Heart left ventricle (tissue), 16 donors: ENCODE results near the gene GPR27. TPM values are rescaled to one million over a fixed set of nuclear protein-coding genes. Genes with fewer than 3 reads are reported as not detected.

ENCODE experiments used
- ATAC-seq, 4 donors: fragments of 200-7000 bp; cut with Tn5 transposase; one replicate each; pipeline ENCODE4 v1.9.1; 2020 to 2022; ENCODE audit warnings: moderate library complexity in 4 of 4, mild to moderate bottlenecking in 3 of 4, moderate number of reproducible peaks in 1 of 4
- DNase-seq, 5 donors: peaks; one replicate each; pipeline ENCODE4 v3.0.0-alpha.2; 2020
- H3K27ac ChIP-seq, 12 donors: fragments of 200-600 bp; sonication (generic) in 4 of 12; one replicate each; pipeline versions ENCODE4 v1.5.0 to v1.8.0; 2016 to 2022; ENCODE audit warnings: mild to moderate bottlenecking in 2 of 12
- H3K27me3 ChIP-seq, 9 donors: fragments of 200-600 bp; sonication (generic) in 2 of 9; one replicate each; pipeline versions ENCODE4 v1.5.1 to v1.8.0; 2016 to 2022; ENCODE audit warnings: mild to moderate bottlenecking in 3 of 9
- H3K36me3 ChIP-seq, 9 donors: fragments of 200-600 bp; sonication (generic) in 2 of 9; one replicate each; pipeline versions ENCODE4 v1.5.0 to v1.8.0; 2018 to 2022; ENCODE audit warnings: mild to moderate bottlenecking in 2 of 9
- H3K4me1 ChIP-seq, 12 donors: fragments of 200-600 bp; sonication (generic) in 4 of 12; one replicate each; pipeline versions ENCODE4 v1.5.0 to v1.8.0; 2016 to 2022; ENCODE audit warnings: mild to moderate bottlenecking in 3 of 12
- H3K4me3 ChIP-seq, 12 donors: fragments of 200-600 bp; sonication (generic) in 4 of 12; one replicate each; pipeline versions ENCODE4 v1.5.0 to v1.8.0; 2017 to 2022; ENCODE audit warnings: mild to moderate bottlenecking in 9 of 12, moderate library complexity in 4 of 12
- H3K9me3 ChIP-seq, 12 donors: fragments of 200-600 bp; sonication (generic) in 4 of 12; one replicate each; pipeline versions ENCODE4 v1.5.0 to v1.8.0; 2016 to 2022; ENCODE audit warnings: mild to moderate bottlenecking in 1 of 12
- POLR2A ChIP-seq, 2 donors: fragments of 450-650 bp; IDR thresholded peaks; one replicate each; pipeline ENCODE4 v1.6.1; 2017; ENCODE audit warnings: antibody characterized with exemption in 2 of 2, mild to moderate bottlenecking in 2 of 2, moderate library complexity in 2 of 2
- WGBS, 4 donors: extraction: QIAGEN DNeasy Blood & Tissue Kit in 2 of 4; methylation state at CpG; one replicate each; pipeline versions ENCODE4 v1.1.5 to v1.1.7; 2013 to 2018; 5-methylcytosine and 5-hydroxymethylcytosine counted together
- intact Hi-C, 10 donors: fragments of 100-400 bp; cut with DNase I; formaldehyde crosslinking; loops; one replicate each; pipeline versions ENCODE4 v1.11.1 to v1.14.2; 2022
- polyA plus RNA-seq, 2 donors: library from polyadenylated mRNA; stranded (reverse); fragments of 200-250 nt; gene quantifications; one replicate each; pipeline ENCODE4 v1.2.3, GENCODE V29; 2013
- total RNA-seq, 9 donors: library from RNA; depleted of rRNA in 2 of 9; stranded (reverse); fragments of >200 nt in 2 of 9; fragmentation: NEBNext Ultra II Directional in 3 of 9; extraction: Animal tissue kit (Norgen Biotek cat#: 25700) in 3 of 9; gene quantifications; one replicate each; pipeline versions ENCODE4 v1.1.0 to v1.2.4, GENCODE V29; 2016 to 2023
- TF ChIP-seq, protein P1 (sequence below), 12 donors: fragments of 200-600 bp; sonication (generic) in 4 of 12; IDR thresholded peaks; one replicate each; pipeline versions ENCODE4 v1.5.0 to v1.8.0; 2018 to 2022; ENCODE audit warnings: antibody characterized with exemption in 12 of 12, mild to moderate bottlenecking in 5 of 12
- donor health status: ischemic (EF 13 %, LVEDD 7.1; RV severe dilation, severe dysfunction).
- donor health status: healthy with polysubstance abuse.
- donor health status: DM: no; HTN: yes; CAD: no.
- donor health status: DM: no; HTN: no; CAD: no.
- donor health status: ischemic (EF 25% LVEDD 6.9; RV normal size, moderate dysfunction).
- donor health status: ischemic (EF 25% LVEDD 5.7; RV mildly dilated, moderate dysfunction).
- donor health status: healthy.
- donor health status: DM: yes; HTN: yes; CAD: no.
- donor health status: ischemic (EF 35%, LVEDD 5.7; RV mildly dilated, moderate dysfunction).
- donor health status: nonischemic (EF 11% LVEDD 7.7; RV severe dilation, severe dysfunction).
- donor health status: DM: yes; HTN: yes; CAD: no.
- donor health status: PGD.
- donor health status: ischemic (EF 29% LVEDD 5.4; RV normal size, mild dysfunction).
- donor health status: nonischemic (EF 23%, LVEDD 6.1; RV moderate dilation, normal function).

GPR27 gene
- total and polyA plus RNA-seq, 11 donors: 0.57 to 8.0 (median 5.0) TPM

DNA sequence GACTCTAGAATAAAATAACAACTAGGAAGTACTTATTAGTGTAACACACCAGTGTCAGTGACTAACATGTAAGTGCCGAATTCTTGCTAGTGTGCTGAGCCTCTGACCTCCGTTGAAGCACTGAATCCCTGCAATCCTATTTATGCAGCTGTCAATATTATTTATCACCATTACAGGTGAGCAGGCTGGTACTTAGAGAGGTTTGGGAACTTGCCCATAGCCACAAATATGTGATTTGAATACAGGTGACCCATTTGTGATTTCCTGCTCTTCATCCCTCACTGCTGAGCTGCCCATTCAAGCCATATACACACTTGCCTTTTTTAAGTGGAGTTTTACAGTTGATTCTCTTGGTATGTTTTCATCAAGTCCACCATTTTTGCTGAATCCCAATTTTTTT is 40.6 kb upstream of the GPR27 start:
- ATAC-seq (no peak), DNase-seq (no peak)
- intact Hi-C loops: loop anchor here in 4 of 10 donors (5.0 to 10.0 kb wide), 4 partner anchors 144 to 1112 kb away; no protein-coding TSS in a partner anchor
- Histone ChIP-seq H3K9me3 (no peaks in the 10 kb centered on the region), H3K36me3 (peaks cover 0 to 19% (median 8%) of the 10 kb centered on the region in 9 donors), H3K4me3 (no peak overlapping the region), H3K27ac (no peak overlapping the region), H3K4me1 (peaks cover 0 to 51% (median 6%) of the 10 kb centered on the region in 12 donors), H3K27me3 (no peaks in the 10 kb centered on the region)
- no peak for TF ChIP-seq POLR2A (IDR thresholded peaks at IDR 0.05)
- TF ChIP-seq, protein P1, sequence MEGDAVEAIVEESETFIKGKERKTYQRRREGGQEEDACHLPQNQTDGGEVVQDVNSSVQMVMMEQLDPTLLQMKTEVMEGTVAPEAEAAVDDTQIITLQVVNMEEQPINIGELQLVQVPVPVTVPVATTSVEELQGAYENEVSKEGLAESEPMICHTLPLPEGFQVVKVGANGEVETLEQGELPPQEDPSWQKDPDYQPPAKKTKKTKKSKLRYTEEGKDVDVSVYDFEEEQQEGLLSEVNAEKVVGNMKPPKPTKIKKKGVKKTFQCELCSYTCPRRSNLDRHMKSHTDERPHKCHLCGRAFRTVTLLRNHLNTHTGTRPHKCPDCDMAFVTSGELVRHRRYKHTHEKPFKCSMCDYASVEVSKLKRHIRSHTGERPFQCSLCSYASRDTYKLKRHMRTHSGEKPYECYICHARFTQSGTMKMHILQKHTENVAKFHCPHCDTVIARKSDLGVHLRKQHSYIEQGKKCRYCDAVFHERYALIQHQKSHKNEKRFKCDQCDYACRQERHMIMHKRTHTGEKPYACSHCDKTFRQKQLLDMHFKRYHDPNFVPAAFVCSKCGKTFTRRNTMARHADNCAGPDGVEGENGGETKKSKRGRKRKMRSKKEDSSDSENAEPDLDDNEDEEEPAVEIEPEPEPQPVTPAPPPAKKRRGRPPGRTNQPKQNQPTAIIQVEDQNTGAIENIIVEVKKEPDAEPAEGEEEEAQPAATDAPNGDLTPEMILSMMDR (IDR thresholded peaks at IDR 0.05): no peak
- WGBS, 4 donors: 88 to 96% (median 90%) methylated on average over 2 of the region's 2 CpGs

DNA sequence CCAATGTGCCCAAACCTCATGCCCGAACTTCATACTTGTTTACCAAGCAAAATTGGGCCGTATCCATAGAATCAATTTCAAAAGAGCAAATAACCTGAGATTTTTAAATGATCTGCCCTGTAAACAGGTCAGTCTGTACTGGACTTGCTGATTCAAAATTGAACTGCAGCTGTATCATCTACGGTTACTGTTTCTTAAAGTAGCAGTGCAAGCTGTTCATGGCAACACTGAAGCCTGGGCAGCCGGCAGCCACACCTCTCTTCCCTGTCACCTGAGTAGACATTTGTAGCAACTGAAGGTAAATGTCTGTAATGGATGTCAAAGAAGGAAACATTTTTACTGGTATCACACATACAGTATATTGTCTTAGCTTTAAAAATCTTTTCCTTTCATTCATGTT is 39.1 kb upstream of the GPR27 start:
- 86 to 95% (median 93%) methylated on average over 4 of the region's 4 CpGs for WGBS, 4 donors
- Histone ChIP-seq H3K27ac (no peak overlapping the region), H3K36me3 (peaks cover 0 to 7% (median 4%) of the 10 kb centered on the region in 9 donors), H3K9me3 (no peaks in the 10 kb centered on the region), H3K27me3 (no peaks in the 10 kb centered on the region), H3K4me1 (peaks cover 0 to 54% (median 0%) of the 10 kb centered on the region in 12 donors), H3K4me3 (no peak overlapping the region)
- intact Hi-C loops: loop anchor here in 4 of 10 donors (5.0 to 10.0 kb wide), 4 partner anchors 143 to 1110 kb away; no protein-coding TSS in a partner anchor
- TF ChIP-seq, protein P1 (IDR thresholded peaks at IDR 0.05): no peak
- no peak for TF ChIP-seq POLR2A (IDR thresholded peaks at IDR 0.05)
- no peak for ATAC-seq
- no peak for DNase-seq

- Histone ChIP-seq H3K4me1 (peaks cover 0 to 66% (median 0%) of the 10 kb centered on the region in 12 donors), H3K27ac (no peak overlapping the region), H3K27me3 (no peaks in the 10 kb centered on the region), H3K4me3 (no peak overlapping the region), H3K36me3 (no peaks in the 10 kb centered on the region), H3K9me3 (no peaks in the 10 kb centered on the region)
- 84 to 93% (median 89%) methylated on average over 4 of the region's 4 CpGs for WGBS, 4 donors
- TF ChIP-seq, protein P1 (IDR thresholded peaks at IDR 0.05): no peak
- intact Hi-C loops: loop anchor here in 5 of 10 donors (5.0 to 10.0 kb wide), 4 partner anchors 1097 to 1109 kb away; no protein-coding TSS in a partner anchor
- ATAC-seq (no peak), DNase-seq (no peak)
These were observed 35.6 kb upstream of the GPR27 start for GRCh38 chr3:71718072-71718471.

- Histone ChIP-seq H3K4me1 (peaks cover 0 to 74% (median 12%) of the 10 kb centered on the region in 12 donors), H3K27me3 (no peaks in the 10 kb centered on the region), H3K36me3 (no peaks in the 10 kb centered on the region), H3K27ac (peak overlapping the region in 1 of 12 donors; percentile 89), H3K9me3 (no peaks in the 10 kb centered on the region), H3K4me3 (no peak overlapping the region)
- DNase-seq (no peak), ATAC-seq (no peak)
- intact Hi-C loops: loop anchor here in 4 of 10 donors (10.0 kb wide), 3 partner anchors 724 to 1364 kb away; partner anchors contain the start of gene RYBP (in 1 of the 4)
- no peak for TF ChIP-seq POLR2A (IDR thresholded peaks at IDR 0.05)
- TF ChIP-seq, protein P1 (IDR thresholded peaks at IDR 0.05): no peak
- 92 to 97% (median 94%) methylated on average over 7 of the region's 7 CpGs for WGBS, 4 donors
These were observed 32.7 kb upstream of the GPR27 start for GRCh38 chr3:71721002-71721401.
